GM23338 (cell line): Measurements from ENCODE around the gene NDUFB6. TPM values are rescaled to one million over a fixed set of nuclear protein-coding genes. Genes with fewer than 3 reads are reported as not detected.
"Not testable (repeated sequence)": the region's sequence is repeated elsewhere in the genome, so short reads cannot be mapped to it uniquely, and the experiment has no call there.

Source experiments
- ATAC-seq: fragments of 200-7000 bp; cut with Tn5 transposase; 3 replicates; pipeline ENCODE4 v1.9.1; 2020
- DNase-seq: peaks from one replicate; pipeline ENCODE4 v3.0.0-alpha.2; 2015; ENCODE audit warnings: low spot score
- H2AFZ ChIP-seq: fragments of 200-600 bp; sonication (generic); 2 replicates; pipeline ENCODE4 v1.8.0; 2016; ENCODE audit warnings: antibody characterized with exemption, mild to moderate bottlenecking, moderate library complexity
- H3F3A ChIP-seq: fragments of 200-600 bp; sonication (generic); replicated peaks from 2 replicates; pipeline ENCODE4 v1.8.0; 2017; ENCODE audit warnings: antibody characterized with exemption, mixed run types, low read depth
- H3K27ac ChIP-seq: fragments of 200-600 bp; sonication (generic); 2 replicates; pipeline ENCODE4 v1.6.1; 2016; ENCODE audit warnings: low read depth
- H3K27me3 ChIP-seq: fragments of 200-600 bp; sonication (generic); 2 replicates; pipeline ENCODE4 v1.8.0; 2016; ENCODE audit warnings: mild to moderate bottlenecking, mixed run types, moderate library complexity; ENCODE audit not compliant: insufficient read depth
- H3K36me3 ChIP-seq: fragments of 200-600 bp; sonication (generic); 2 replicates; pipeline ENCODE4 v1.8.0; 2016; ENCODE audit warnings: mild to moderate bottlenecking; ENCODE audit not compliant: insufficient read depth
- H3K4me1 ChIP-seq: fragments of 200-600 bp; sonication (generic); 2 replicates; pipeline ENCODE4 v1.8.0; 2016; ENCODE audit warnings: mild to moderate bottlenecking, moderate library complexity; ENCODE audit not compliant: insufficient read depth
- H3K4me2 ChIP-seq: fragments of 200-600 bp; sonication (generic); 2 replicates; pipeline ENCODE4 v1.7.1; 2017; ENCODE audit warnings: mixed run types
- H3K4me3 ChIP-seq: fragments of 200-600 bp; sonication (generic); 2 replicates; pipeline ENCODE4 v1.6.1; 2016; ENCODE audit warnings: mixed run types
- H3K79me2 ChIP-seq: fragments of 200-600 bp; sonication (generic); replicated peaks from 2 replicates; pipeline ENCODE4 v1.8.0; 2017; ENCODE audit warnings: mild to moderate bottlenecking; ENCODE audit not compliant: insufficient read depth
- H3K9me2 ChIP-seq: fragments of 200-600 bp; sonication (generic); 2 replicates; pipeline ENCODE4 v1.8.0; 2017; ENCODE audit not compliant: insufficient read depth
- H4K20me1 ChIP-seq: fragments of 200-600 bp; sonication (generic); replicated peaks from 2 replicates; pipeline ENCODE4 v1.8.0; 2017; ENCODE audit warnings: mild to moderate bottlenecking; ENCODE audit not compliant: insufficient read depth
- H3K27ac Mint-ChIP-seq: 2 replicates; pipeline ENCODE4 v1.8.0; 2020; ENCODE audit warnings: inconsistent platforms, mild to moderate bottlenecking, moderate library complexity, mixed read lengths
- H3K27me3 Mint-ChIP-seq: 3 replicates; pipeline ENCODE4 v1.8.0; 2022; ENCODE audit warnings: low read depth, mild to moderate bottlenecking, moderate library complexity, mixed read lengths, inconsistent platforms; ENCODE audit not compliant: insufficient read depth, poor library complexity
- H3K36me3 Mint-ChIP-seq: 3 replicates; pipeline ENCODE4 v1.8.0; 2021; ENCODE audit warnings: low read depth, mild to moderate bottlenecking, inconsistent platforms, moderate library complexity, mixed read lengths
- H3K4me1 Mint-ChIP-seq: 3 replicates; pipeline ENCODE4 v1.8.0; 2020; ENCODE audit warnings: mild to moderate bottlenecking, inconsistent platforms, mixed read lengths
- H3K4me3 Mint-ChIP-seq: 3 replicates; pipeline ENCODE4 v1.8.0; 2021; ENCODE audit warnings: moderate library complexity, mild to moderate bottlenecking, inconsistent platforms, mixed read lengths
- H3K9me3 Mint-ChIP-seq: 3 replicates; pipeline ENCODE4 v1.8.0; 2020; ENCODE audit warnings: moderate library complexity, mild to moderate bottlenecking, inconsistent platforms, mixed read lengths
- ETS1 ChIP-seq: IDR thresholded peaks from 2 replicates; pipeline ENCODE4 v1.6.1; 2016; ENCODE audit warnings: antibody characterized with exemption
- EZH2phosphoT487 ChIP-seq: fragments of 200-600 bp; sonication (generic); IDR thresholded peaks from one replicate; pipeline ENCODE4 v1.8.1; 2018; ENCODE audit warnings: antibody characterized with exemption; ENCODE audit not compliant: unreplicated experiment
- JUNB ChIP-seq: IDR thresholded peaks from one replicate; pipeline ENCODE4 v1.6.1; 2016; ENCODE audit warnings: antibody characterized with exemption; ENCODE audit not compliant: unreplicated experiment
- REST ChIP-seq: IDR thresholded peaks from one replicate; pipeline ENCODE4 v1.6.1; 2018; ENCODE audit warnings: antibody characterized with exemption; ENCODE audit not compliant: unreplicated experiment
- ZNF114 ChIP-seq: fragments of 250-450 bp; sonication (Bioruptor Pico); IDR thresholded peaks from 2 replicates; pipeline ENCODE4 v1.5.0; 2020; ENCODE audit warnings: mild to moderate bottlenecking, moderate library complexity
- polyA plus RNA-seq: library from polyadenylated mRNA; unstranded; fragments of >200 nt; fragmentation: Nextera tagmentation; extraction: Ambion mirVana; gene quantifications from 2 replicates; pipeline ENCODE4 v1.2.1, GENCODE V29; 2016
- total RNA-seq: library from RNA; depleted of rRNA; stranded (reverse); fragments of >200 nt; shearing (Covaris generic); gene quantifications from 2 replicates; pipeline ENCODE4 v1.2.3, GENCODE V29; 2014

Gene NDUFB6
- total and polyA plus RNA-seq, 2 experiments from 2014 or later = 56.5 to 231 TPM

- Histone ChIP-seq H3K4me2 (no peak overlapping the region), H3K27ac (no peak overlapping the region), H3K79me2 (no peaks in the 10 kb centered on the region), H3K4me3 (no peak overlapping the region), H2AFZ (peak overlapping the region; percentile 67), H3K27me3 (no peaks in the 10 kb centered on the region), H3F3A (no peaks in the 10 kb centered on the region), H4K20me1 (no peaks in the 10 kb centered on the region), H3K36me3 (no peaks in the 10 kb centered on the region), H3K9me2 (no peaks in the 10 kb centered on the region; the same call in 1 of the 2 replicates), H3K4me1 (no peaks in the 10 kb centered on the region)
- Mint-ChIP-seq H3K27ac (no peak overlapping the region), H3K4me3 (no peak overlapping the region), H3K27me3 (peaks cover 3% of the 10 kb centered on the region), H3K36me3 (no peaks in the 10 kb centered on the region), H3K9me3 (peaks cover 9% of the 10 kb centered on the region), H3K4me1 (no peaks in the 10 kb centered on the region)
- DNase-seq (no peak), ATAC-seq (no peak)
- no peak for TF ChIP-seq REST
- TF ChIP-seq ZNF114 (CRISPR knock-in tag) = no peak
- TF ChIP-seq EZH2phosphoT487 = no peak
- no peak for TF ChIP-seq JUNB
- no peak for TF ChIP-seq ETS1
Measured at GRCh38 chr9:32603914-32604852, 31.2 kb upstream of the NDUFB6 start.

- DNase-seq, H4K20me1 ChIP-seq, H3K27ac Mint-ChIP-seq, H3K4me3 Mint-ChIP-seq, H3K4me1 ChIP-seq, H3K36me3 ChIP-seq, H3K27me3 Mint-ChIP-seq, H2AFZ ChIP-seq, H3K9me2 ChIP-seq, H3F3A ChIP-seq, H3K27ac ChIP-seq, H3K79me2 ChIP-seq, H3K9me3 Mint-ChIP-seq, H3K36me3 Mint-ChIP-seq, H3K4me2 ChIP-seq, H3K4me3 ChIP-seq, ATAC-seq, H3K4me1 Mint-ChIP-seq, H3K27me3 ChIP-seq: not testable (repeated sequence)
Measured at GRCh38 chr9:32599021-32599420, 26.1 kb upstream of the NDUFB6 start.
